Measurements from ENCODE around the gene PIP5K1C. TPM values are rescaled to one million over a fixed set of nuclear protein-coding genes. Genes with fewer than 3 reads are reported as not detected.
"Not testable (repeated sequence)": the region's sequence is repeated elsewhere in the genome, so short reads cannot be mapped to it uniquely, and the experiment has no call there.

PIP5K1C gene
- total RNA-seq, 1 donor from 2014 or later = 26.5 TPM

DNA sequence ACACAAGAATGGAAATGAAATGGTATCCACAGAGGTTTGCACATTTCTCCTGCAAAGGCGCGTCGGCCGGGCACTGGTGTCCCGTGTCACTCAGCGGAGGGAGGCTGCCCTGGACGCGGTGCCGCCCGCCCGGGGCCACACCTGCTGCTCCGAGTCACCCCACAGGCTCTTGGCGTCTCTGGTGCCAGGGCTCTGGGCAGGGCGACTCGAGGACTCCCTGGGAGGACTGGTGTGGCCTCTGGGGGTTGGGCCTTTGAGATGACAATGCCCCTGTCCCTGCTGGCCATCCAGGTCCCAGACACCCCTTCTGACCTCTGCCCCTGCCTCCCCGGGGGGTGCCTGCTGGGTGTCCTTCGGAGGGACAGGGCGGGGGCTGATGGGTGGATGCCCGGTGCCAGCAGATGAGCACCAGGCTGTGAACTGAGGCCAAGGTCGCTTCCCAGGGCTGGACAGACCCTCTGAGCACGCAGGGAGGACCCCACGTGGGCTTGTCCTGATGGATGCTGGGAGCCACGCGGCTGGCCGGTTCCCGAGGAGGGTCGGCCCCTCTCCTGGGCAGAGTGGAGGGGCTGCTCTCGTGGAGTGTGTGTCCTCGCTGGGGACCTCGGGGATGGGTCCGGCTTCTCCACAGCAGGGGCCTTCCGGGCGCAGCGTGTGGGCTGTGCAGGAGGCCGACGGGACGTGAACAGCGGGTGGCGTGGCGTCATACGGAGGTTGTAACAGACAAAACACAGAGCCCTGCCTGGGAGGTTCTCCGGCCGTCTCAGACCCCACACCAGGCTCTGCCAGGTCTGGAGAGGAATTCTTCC, 69.0 kb downstream of the PIP5K1C start:
- no peak for DNase-seq (ENCODE audit: low read depth)
- no peak overlapping the region for H3K4me3 ChIP-seq (ENCODE audit: low read depth, low read length)
- TF ChIP-seq, protein P1, sequence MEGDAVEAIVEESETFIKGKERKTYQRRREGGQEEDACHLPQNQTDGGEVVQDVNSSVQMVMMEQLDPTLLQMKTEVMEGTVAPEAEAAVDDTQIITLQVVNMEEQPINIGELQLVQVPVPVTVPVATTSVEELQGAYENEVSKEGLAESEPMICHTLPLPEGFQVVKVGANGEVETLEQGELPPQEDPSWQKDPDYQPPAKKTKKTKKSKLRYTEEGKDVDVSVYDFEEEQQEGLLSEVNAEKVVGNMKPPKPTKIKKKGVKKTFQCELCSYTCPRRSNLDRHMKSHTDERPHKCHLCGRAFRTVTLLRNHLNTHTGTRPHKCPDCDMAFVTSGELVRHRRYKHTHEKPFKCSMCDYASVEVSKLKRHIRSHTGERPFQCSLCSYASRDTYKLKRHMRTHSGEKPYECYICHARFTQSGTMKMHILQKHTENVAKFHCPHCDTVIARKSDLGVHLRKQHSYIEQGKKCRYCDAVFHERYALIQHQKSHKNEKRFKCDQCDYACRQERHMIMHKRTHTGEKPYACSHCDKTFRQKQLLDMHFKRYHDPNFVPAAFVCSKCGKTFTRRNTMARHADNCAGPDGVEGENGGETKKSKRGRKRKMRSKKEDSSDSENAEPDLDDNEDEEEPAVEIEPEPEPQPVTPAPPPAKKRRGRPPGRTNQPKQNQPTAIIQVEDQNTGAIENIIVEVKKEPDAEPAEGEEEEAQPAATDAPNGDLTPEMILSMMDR (IDR thresholded peaks at IDR 0.05; ENCODE audit: insufficient read depth, low read length, poor library complexity, severe bottlenecking) = no peak
- H3K36me3 ChIP-seq (ENCODE audit: control insufficient read depth, insufficient read depth, low read length) = peaks cover 2% of the 10 kb centered on the region
- no peaks in the 10 kb centered on the region for H3K27me3 ChIP-seq (ENCODE audit: control insufficient read depth, insufficient read depth, low read length)

DNA sequence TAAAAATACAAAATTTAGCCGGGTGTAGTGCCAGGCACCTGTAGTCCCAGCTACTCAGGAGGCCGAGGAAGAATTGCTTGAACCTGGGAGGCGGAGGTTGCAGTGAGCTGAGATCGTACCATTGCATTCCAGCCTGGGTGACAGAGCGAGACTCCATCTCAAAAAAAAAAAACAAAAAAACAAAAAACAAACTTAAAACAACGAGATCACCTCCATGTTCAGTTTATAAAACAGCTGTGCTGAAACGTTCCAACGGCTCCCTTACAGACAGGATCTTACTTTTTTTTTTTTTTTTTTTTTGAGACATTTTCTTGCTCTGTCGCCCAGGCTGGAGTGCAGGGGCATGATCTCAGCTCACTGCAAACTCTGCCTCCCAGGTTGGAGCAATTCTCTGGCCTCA, 71.5 kb downstream of the PIP5K1C start:
- not testable (repeated sequence) for H3K27me3 ChIP-seq (ENCODE audit: control insufficient read depth, insufficient read depth, low read length); H3K36me3 ChIP-seq (ENCODE audit: control insufficient read depth, insufficient read depth, low read length); DNase-seq (ENCODE audit: low read depth); H3K4me3 ChIP-seq (ENCODE audit: low read depth, low read length)

DNA sequence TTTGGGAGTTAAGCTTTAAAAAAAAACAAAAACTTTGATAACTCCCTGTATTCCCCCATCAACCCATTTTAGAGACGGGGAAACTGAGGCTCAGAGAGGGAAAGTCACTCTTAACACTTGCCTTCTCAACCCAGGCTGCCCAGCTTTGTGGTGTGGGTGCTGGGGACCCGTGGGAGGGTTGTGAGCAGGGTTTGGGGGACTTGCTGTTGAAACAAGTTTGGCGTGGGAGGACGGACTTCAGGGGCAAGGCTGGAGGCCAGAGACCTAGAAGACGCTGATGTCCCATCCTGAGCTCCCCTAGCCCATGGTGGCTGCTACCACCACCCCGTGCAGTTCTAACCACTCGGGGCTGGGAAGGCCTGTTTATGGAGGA, 72.9 kb downstream of the PIP5K1C start:
- TF ChIP-seq, protein P1 (IDR thresholded peaks at IDR 0.05; ENCODE audit: insufficient read depth, low read length, poor library complexity, severe bottlenecking) = no peak
- Histone ChIP-seq H3K27me3 (ENCODE audit: control insufficient read depth, insufficient read depth, low read length) (no peaks in the 10 kb centered on the region), H3K36me3 (ENCODE audit: control insufficient read depth, insufficient read depth, low read length) (peaks cover 2% of the 10 kb centered on the region), H3K4me3 (ENCODE audit: low read depth, low read length) (no peak overlapping the region)
- DNase-seq (ENCODE audit: low read depth) = no peak

DNA sequence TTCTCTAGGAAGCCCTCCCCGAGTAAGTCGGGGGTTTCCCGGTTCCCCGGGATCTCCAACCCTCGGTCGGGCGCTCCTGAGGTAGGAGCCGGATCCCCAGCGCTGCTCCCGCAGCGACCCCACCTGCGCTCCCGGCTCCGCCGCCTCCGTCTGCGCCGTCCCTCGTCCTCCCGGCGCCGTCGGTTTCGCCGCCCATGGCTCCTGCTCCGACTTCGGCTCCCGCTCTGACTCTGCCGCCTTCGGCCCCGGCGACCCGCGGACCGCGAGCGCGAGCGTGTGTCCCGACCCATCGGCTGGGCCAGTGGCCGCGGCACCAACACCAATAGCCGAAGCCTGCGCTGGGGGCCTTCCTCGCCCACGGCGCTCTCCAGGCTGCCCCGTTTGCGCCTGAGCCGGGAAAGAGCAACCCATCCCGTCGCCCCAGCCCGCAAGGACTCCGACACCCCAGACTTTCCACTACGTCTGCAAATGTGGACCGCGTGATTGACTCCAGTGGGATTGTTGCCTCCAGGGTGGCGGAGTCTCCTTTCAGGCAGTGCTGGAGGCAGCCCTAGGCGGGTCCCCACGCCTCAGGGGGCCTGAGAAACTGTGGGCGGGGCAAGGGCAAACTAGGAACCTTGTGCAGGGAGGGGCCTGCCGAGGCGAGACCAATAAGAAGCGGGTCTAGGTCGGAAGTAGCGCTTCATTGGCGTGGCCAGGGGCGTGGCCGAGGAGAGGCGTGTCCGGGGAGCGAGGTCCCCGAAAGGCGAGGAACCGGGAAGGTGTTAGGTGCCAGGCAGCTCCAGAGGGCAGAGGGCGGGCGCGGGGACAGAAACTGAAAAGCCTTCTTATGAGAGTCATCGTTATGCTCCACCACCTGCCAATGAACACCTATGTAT, 73.6 kb downstream of the PIP5K1C start, which contains the start of gene CACTIN:
TSS of gene CACTIN (minus strand) at position 318 of the 878 bp plus-strand sequence. CDS start at position 290, 28 bp downstream.
- TF ChIP-seq, protein P1 (IDR thresholded peaks at IDR 0.05; ENCODE audit: insufficient read depth, low read length, poor library complexity, severe bottlenecking) = no peak
- H3K27me3 ChIP-seq (ENCODE audit: control insufficient read depth, insufficient read depth, low read length) = no peaks in the 10 kb centered on the region
- peak; percentile 93 for DNase-seq (ENCODE audit: low read depth)
- peaks cover 2% of the 10 kb centered on the region for H3K36me3 ChIP-seq (ENCODE audit: control insufficient read depth, insufficient read depth, low read length)
- H3K4me3 ChIP-seq (ENCODE audit: low read depth, low read length) = peak within 1 kb of the TSS; percentile 93

DNA sequence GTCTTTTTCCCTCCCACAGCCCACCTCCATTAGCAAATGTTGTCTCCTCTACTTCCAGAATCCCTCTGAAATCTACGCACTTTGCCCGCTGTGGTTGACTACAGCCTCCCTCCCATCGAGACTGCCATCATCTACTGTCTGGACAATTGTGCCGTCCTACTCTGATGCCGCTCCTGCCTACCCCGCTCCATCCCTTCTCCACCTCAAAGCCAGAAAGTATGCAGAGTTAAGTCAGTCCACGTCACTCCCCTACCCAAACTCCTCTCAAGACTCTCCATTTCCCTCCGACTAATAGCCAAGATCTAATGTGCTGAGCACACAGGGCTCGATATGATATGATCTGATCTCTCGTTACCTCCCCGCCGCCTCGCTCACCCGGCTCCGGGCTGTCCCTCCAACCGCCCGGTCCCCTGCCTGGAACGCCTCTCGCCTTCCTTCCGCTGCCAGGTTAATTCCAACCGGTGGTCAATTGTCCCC, 74.2 kb downstream of the PIP5K1C start:
- Histone ChIP-seq H3K36me3 (ENCODE audit: control insufficient read depth, insufficient read depth, low read length) (no peaks in the 10 kb centered on the region), H3K27me3 (ENCODE audit: control insufficient read depth, insufficient read depth, low read length) (no peaks in the 10 kb centered on the region), H3K4me3 (ENCODE audit: low read depth, low read length) (peak overlapping the region; percentile 93)
- TF ChIP-seq, protein P1 (IDR thresholded peaks at IDR 0.05; ENCODE audit: insufficient read depth, low read length, poor library complexity, severe bottlenecking) = no peak
- DNase-seq (ENCODE audit: low read depth) = no peak

DNA sequence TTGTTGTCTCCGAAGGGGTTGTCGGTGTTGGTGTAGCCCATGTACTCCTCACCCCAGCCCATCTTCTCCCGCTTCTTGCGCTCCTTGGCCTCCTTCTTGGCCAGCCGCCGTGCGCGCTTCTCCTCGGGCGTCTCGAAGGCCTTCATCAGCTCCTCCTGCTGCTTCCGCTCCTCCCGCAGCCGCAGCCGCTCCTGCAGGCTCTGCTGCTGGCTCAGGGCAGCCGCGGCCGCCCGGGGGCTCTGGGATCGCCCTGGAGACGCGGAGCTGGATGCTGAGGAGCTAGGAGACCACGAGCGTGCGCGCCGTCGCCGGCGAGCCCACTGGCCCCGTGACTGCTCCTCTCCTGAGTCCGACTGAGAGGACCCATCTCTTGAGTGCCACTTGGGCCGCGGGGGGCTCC, 76.6 kb downstream of the PIP5K1C start:
- Histone ChIP-seq H3K4me3 (ENCODE audit: low read depth, low read length) (no peak overlapping the region), H3K36me3 (ENCODE audit: control insufficient read depth, insufficient read depth, low read length) (no peaks in the 10 kb centered on the region), H3K27me3 (ENCODE audit: control insufficient read depth, insufficient read depth, low read length) (no peaks in the 10 kb centered on the region)
- TF ChIP-seq, protein P1 (IDR thresholded peaks at IDR 0.05; ENCODE audit: insufficient read depth, low read length, poor library complexity, severe bottlenecking) = no peak
- DNase-seq (ENCODE audit: low read depth) = no peak

Measured in kidney epithelial cell (primary cell).